Raji (cell line): ENCODE results near the gene PTMA.

Source experiments
- POLR2A ChIP-seq: IDR thresholded peaks from 2 replicates; pipeline ENCODE4 v1.6.1; 2011; ENCODE audit warnings: low read depth, low read length, control low read depth; ENCODE audit not compliant: insufficient read depth

Gene PTMA

GRCh38 chr2:231707927-231708772 lies at the start of gene PTMA:
PTMA (plus strand) TSS chr2:231708525; CDS start chr2:231708707, 182 bp downstream.
- TF ChIP-seq POLR2A = peak; percentile 96

- TF ChIP-seq POLR2A = no peak
Measured at GRCh38 chr2:231660860-231661259, 47.5 kb upstream of the PTMA start.

GRCh38 chr2:231661422-231662027 lies 46.8 kb upstream of the PTMA start:
- TF ChIP-seq POLR2A = no peak

GRCh38 chr2:231662028-231662810 lies 46.1 kb upstream of the PTMA start:
- TF ChIP-seq POLR2A = peak; percentile 74

GRCh38 chr2:231662811-231663457 lies 45.4 kb upstream of the PTMA start:
- TF ChIP-seq POLR2A = no peak

- no peak for TF ChIP-seq POLR2A
Measured at GRCh38 chr2:231663458-231664212, 44.7 kb upstream of the PTMA start.

- no peak for TF ChIP-seq POLR2A
Measured at GRCh38 chr2:231664727-231665126, 43.6 kb upstream of the PTMA start.

GRCh38 chr2:231665245-231666170 lies 42.8 kb upstream of the PTMA start:
- TF ChIP-seq POLR2A = no peak

- peak; percentile 23; the same call in 1 of the 2 replicates for TF ChIP-seq POLR2A
Measured at GRCh38 chr2:231666171-231667095, 41.9 kb upstream of the PTMA start.

- no peak for TF ChIP-seq POLR2A
Measured at GRCh38 chr2:231667096-231667427, 41.3 kb upstream of the PTMA start.

GRCh38 chr2:231667496-231667895 lies 40.8 kb upstream of the PTMA start:
- no peak for TF ChIP-seq POLR2A

GRCh38 chr2:231668981-231669380 lies 39.3 kb upstream of the PTMA start:
- TF ChIP-seq POLR2A = no peak

GRCh38 chr2:231671270-231672050 lies 36.9 kb upstream of the PTMA start:
- TF ChIP-seq POLR2A = peak; percentile 99
